ENCODE data around the gene C4orf51. TPM values are rescaled to one million over a fixed set of nuclear protein-coding genes. Genes with fewer than 3 reads are reported as not detected.

Gene C4orf51
- total and polyA plus RNA-seq, 2 of the 8 experiments (the other 6 are each of a cell fraction or from before 2014, with no cell fraction given): 0.54 TPM; not detected in 1

- TF ChIP-seq CHD1 (IDR thresholded peaks at IDR 0.05; ENCODE audit: low read depth, low read length) (no peak), CHD2 (IDR thresholded peaks at IDR 0.05; ENCODE audit: low read length) (no peak), TAF1 (IDR thresholded peaks at IDR 0.05; ENCODE audit: low read depth, low read length) (no peak), SP4 (IDR thresholded peaks at IDR 0.05; ENCODE audit: low read length) (no peak), SUZ12 (IDR thresholded peaks at IDR 0.05; ENCODE audit: low read length) (no peak), TAF7 (optimal IDR thresholded peaks at IDR 0.05; ENCODE audit: borderline replicate concordance, low read depth, low read length) (no peak), TEAD4 (IDR thresholded peaks at IDR 0.05; ENCODE audit: low read depth, low read length) (no peak)
Observed at GRCh38 chr4:145698507-145698906, 18.6 kb downstream of the C4orf51 start (continued).

Measured in H1 (cell line).